HG02610 (cell line): ENCODE results near the gene MAGI3.
"Not testable (repeated sequence)": the region's sequence is repeated elsewhere in the genome, so short reads cannot be mapped to it uniquely, and the experiment has no call there.

Experiments used
- ATAC-seq: cut with Tn5 transposase; IDR thresholded peaks from one replicate; pipeline ENCODE4 v1.9.1; 2021; ENCODE audit warnings: mild to moderate bottlenecking, moderate library complexity; ENCODE audit not compliant: unreplicated experiment

The MAGI3 gene

DNA sequence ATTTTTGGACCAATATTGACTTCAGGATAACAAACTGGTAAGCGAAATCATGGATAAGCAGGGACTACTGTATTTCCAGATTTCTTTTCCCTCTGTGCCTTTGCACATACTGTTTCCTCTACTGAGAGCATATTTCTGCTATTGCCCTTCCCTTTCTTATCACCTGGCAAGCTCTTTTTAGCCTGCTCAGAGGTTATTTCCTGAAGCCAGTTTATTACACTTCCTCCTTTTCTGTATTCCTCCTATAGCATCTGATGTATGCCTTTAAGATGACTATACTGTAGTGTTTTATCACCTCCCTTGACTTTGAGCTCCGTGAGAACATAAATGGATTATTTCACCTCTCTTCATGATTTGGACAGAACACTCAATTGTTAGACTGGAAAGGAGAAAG lies 49.0 kb downstream of the MAGI3 start:
- no peak for ATAC-seq

DNA sequence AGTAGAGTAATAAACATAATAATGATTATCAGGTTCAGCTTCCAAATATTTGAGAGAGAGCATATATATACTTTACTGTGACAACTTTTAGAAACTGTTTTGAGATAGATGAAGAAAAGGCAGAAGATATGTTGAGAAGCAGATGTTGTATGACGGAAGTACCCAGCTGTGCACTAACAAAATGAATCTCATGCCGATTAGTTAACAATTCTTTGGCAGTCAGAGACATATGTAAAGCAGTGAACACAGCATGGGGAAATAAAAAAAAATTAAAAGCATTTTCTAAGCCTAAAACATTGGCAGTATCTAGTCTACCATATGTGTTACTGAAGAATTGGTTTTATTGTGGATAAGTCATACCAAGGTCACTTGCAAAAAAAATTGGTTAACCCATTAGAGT lies 51.8 kb downstream of the MAGI3 start:
- no peak for ATAC-seq

DNA sequence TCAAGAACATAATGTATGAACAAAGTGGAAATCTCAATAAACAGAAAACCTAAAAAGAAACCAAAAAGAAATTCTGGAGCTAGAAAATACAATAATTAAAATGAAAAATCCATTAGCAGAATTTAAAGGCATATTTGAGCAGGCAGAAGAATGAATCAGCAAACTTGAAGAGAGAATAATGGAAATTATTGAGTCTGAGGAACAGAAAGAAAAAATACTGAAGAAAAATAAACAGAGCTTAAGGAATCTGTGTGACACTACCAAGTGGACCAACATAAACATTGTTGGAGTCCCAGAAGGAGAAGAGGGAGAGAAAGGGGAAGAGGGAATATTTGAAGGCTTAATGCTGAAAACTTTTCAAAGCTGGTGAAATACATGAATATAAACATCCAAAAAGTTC lies 54.5 kb downstream of the MAGI3 start:
- no peak for ATAC-seq

DNA sequence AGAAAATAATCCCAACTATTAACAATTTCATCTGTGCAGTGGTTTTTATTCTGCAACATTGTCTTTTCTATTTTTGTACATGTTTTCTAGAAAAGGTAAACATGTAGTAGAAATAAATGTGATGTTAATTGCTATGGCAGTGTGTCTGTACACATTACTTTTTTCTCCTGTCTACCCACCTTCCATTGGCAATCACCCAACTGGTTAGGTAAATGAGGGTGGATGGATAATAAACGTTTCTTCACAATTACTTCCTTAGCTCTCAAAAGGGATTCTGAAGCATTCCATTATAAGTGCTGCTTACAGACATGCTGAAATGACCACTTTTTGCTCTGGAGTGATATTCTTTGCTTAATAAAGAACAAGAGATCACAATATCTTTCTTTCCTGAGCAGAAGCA lies 61.4 kb downstream of the MAGI3 start:
- ATAC-seq: no peak

DNA sequence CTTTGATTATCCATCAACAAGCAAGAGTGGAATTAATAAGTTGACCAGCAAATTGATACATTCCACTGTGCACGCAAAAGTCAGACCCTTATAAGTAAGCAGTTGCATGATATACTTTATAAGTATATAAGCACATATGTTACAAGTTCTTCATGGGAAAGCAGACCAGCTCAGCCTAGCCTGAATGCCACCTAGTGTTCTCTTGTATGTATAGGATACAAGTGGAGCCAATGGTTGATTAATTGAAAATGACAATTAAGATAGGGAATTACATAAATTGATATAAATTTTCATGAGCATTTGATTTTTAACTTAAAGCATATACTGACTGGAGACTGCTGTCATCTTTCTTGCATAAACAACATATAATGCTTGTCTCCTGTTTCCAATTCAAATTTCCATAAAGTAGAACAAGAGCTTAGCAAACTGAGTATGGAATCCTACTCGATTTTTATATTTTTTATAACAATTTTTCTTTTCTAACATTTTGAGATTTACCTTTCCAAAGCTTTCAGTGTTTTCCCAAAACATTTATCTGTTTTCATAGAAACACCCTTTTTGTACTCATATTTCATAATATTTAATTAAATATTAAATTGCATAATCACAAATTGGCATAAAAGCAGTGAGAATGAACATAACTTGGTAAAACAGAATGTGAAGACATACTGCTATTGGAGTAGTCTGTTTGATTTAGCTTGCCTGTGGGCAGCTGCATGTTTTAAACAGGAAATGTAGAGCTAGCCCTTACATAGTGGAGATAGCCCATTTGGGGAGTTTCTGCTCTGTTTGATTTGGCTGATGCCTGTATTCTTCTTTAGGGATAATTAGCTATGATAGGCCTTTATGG lies 62.8 kb downstream of the MAGI3 start:
- no peak for ATAC-seq

DNA sequence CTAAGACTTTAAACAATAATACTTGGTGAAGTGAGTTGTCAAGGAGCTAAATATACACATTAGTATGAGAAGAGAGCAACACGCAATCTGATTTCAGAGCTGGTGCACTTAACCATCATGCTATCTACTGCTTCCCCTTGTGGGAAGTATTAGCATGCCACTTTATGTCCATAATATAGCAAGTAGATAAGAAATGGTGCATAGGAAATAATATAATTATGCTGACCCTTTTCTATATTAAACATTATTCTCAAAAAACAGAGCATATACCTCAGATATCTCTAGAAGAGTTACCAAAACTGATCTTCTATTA lies 63.4 kb downstream of the MAGI3 start:
- ATAC-seq: no peak

DNA sequence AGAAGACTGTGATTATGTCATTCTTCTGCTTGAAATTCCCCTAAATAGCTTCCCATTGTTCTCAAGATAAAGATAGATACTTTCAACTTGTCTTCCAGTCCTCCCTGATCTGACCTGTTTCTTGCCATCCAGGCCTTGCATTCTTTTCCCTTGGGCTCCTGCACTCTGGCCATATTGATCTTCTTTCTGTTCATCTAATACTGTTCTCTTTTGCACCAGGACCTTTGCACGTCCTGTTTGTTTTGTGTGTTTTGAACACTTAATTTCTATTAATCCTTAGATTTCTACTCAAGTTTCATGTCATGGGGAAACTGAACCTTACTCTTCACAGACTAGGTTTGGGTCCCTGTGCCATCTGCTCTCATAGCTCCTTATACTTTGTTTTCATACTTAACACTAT lies 65.1 kb downstream of the MAGI3 start:
- ATAC-seq: no peak

DNA sequence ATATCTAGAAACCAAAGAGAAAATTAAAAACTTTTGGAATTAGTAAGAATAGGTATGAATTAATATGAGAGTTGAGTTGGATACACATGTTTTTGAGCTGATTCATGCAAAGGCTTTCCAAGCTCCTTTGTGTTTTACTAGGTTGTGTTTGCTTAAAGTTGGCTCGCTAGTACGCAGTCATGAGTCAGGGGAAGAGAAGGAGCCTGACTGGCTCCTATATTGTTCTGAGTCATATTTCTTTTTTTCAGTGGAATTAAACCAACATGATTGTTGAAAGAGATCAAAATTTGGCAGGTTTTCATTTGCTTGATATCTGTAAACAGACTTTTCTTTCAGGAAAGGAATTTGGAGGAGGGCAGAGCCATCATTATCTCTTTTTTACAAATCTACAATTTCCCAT lies 66.7 kb downstream of the MAGI3 start:
- ATAC-seq: no peak

DNA sequence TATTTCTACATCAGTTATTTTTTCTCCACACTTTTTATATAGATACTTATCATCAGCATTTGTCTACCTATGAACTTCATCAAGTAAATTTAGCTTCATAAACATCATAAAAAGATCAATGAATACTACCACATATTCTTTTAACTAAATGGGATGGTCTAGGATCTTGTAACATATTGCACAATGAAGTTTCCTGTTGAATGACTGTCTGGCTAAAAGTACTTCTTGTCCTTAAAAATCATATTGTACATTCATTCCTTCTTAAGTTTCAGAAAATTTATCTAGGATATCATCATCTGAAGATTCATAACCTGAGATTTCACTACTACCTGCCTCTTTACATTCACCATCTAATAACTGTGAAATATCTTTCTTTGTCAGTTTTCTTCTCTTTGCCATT lies 69.0 kb downstream of the MAGI3 start:
- ATAC-seq: no peak

DNA sequence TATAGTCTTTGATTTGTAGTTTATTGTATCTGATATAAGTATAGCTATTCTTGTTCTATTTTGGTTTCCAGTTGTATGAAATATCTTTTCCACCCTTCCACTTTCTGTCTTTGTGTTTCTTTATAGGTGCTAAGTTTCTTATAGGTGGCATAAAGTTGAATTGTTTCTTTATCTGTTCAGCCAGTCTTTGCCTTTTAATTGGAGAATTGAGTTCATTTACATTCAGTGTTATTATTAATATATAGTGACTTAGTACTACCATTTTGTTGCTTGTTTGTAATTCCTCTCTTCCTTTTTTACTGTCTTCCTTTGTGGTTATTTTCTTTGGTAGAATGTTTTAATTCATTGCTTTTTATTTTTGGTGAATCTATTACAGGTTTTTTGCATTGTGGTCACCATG lies 77.7 kb downstream of the MAGI3 start:
- no peak for ATAC-seq

DNA sequence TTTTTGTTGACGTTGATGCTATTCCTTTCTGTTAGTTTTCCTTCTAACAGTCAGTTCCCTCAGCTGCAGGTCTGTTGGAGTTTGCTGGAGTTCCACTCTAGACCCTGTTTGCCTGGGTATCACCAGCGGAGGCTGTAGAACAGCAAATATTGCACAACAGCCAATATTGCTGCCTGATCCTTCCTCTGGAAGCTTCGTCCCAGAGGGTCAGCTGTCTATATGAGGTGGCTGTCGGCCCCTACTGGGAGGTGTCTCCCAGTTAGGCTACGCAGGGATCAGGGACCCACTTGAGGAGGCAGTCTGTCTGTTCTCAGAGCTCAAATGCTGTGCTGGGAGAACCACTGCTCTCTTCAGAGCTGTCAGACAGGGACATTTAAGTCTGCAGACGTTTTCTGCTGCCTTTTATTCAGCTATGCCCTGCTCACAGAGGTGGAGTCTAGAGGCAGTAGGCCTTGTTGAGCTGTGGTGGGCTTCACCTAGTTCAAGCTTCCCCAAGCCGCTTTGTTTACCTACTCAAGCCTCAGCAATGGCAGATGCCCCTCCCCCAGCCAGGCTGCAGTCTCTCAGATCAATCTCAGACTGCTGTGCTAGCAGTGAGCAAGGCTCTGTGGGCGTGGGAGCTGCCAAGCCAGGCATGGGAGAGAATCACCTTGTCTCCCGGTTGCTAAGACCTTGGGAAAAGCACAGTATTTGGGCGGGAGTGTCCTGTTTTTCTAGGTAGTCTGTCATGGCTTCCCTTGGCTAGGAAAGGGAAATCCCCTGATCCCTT lies 88.3 kb downstream of the MAGI3 start:
- not testable (repeated sequence) for ATAC-seq

DNA sequence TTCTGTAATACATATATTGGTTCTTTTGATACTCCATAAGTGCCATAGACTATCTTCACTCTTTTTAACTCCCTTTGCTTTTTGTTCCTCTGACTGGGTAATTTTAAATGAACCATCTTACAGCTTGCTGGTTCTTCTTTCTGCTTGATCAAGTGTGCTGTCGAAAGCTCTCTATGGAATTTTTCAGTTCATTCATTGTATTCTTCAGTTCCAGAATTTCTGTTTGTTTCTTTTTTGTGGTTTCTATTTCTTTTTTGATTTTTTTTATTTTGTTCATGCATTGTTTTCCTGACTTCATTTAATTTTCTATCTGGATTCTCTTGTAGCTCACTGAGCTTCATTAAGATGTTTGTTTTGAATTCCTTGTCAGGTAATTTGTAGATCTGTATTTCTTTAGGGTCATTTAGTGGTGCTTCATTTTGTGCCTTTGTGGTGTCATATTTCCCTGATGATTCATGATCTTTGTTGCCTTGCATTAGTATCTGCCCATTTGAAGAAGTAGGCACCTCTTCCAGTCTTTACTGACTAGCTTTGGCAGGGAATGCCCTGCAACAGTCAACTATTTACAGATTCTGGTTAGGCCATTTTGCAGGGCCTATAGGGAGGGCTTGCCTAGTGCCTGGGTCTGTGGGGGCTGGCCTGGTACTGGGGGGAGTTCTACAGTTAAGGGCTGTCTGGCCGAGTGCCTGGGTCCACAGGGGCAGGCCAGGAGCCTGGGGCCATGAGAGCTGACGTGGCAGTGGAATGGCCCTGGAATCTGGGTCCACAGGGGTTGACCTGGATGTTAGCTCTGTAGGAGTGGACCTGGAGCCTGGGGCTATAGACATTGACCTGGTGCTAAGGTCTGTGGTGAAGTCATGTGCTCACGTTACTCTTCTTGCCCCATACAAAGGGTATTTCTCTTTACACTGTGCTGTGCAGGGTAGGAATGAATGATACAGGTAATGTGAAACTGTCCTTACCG lies 89.7 kb downstream of the MAGI3 start:
- no peak for ATAC-seq

DNA sequence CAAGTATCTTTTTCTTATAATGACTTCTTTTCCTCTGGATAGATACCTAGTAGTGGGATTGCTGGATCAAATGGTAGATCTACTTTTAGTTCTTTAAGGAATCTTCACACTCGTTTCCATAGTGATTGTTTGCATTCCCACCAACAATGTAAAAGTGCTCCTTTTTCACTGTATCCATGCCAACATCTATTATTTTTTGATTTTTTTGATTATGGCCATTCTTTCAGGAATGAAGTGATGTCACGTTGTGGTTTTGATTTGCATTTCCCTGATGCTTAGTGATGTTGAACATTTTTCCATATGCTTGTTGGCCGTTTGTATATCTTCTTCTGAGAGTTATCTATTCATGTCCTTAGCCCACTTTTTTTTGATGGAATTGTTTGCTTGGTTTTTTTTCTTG lies 94.8 kb downstream of the MAGI3 start:
- ATAC-seq: not testable (repeated sequence)

DNA sequence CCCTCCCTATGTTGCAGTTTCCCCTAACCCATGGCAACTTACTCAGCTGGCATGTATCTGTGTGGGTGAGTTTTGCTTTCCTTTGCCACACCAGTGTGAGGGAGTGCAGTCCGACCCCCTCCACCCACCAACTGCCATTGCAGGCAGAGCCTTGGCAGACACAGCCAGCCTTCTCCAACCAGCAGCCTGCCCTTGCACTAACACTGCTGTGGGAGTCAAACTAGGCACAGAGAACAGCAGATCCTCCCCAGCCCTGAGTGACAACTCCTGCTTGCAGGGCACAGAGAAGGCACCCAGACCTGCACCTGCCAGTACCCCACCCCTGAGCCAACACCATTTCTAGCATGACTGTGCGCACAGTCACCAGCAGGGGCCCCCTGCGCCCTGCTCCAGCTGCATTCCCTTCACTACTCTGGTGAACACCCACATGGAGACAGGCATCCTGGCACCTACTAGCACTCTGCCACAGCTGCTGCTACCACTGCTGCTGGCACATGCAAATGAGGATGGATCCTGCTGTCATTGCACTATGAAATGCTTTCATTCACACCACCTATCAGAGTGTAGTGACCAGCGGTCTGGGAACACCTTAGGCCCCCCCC lies 98.4 kb downstream of the MAGI3 start:
- no peak for ATAC-seq

DNA sequence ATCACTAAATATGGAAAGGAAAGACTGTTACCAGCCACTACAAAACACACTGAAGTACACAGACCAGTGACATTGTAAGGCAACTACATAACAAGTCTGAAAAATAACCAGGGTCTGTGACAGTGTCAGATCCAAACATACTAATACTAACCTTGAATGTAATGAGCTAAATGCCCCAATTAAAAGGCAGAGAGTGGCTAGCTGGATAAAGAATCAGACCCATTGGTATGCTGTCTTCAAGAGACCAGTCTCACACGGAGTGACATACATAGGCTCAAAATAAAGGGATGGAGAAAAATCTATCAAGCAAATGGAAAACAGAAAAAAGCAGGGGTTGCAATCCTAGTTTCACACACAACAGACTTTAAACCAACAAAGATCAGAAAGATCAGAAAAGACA lies 100.1 kb downstream of the MAGI3 start:
- no peak for ATAC-seq

DNA sequence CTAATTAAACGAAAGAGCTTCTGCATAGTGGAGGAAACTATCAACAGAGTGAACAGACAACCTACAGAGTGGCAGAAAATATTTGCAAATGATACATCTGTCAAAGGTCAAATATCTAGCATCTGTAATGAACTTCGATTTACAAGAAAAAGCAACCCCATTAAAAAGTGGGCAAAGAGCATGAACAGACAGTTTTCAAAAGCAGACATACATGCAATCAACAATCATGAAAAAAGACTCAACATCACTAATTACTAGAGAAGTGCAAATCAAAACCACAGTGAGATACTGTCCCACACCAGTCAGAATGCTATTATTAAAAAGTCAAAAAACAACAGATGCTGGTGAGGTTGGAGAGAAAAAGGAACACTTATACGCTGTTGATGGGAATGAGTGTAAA lies 103.2 kb downstream of the MAGI3 start:
- ATAC-seq: no peak

DNA sequence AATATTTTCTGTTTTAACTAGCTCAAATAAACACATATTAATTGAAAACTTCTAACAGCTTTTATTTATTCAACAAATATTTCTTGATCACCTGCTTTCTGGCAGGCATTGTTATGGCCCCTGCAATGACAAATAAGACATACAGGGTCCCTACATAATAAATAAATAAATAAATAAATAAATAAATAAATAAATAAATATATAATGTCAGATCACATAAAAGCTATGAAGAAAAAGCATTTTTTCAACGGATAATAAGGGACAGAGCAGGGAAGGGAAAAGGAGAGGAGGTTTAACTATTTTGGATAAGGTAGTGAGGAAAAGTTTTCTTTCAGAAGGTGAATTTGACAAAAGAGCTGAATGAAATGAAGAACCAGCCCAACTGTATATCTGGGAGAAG lies 115.0 kb downstream of the MAGI3 start:
- no peak for ATAC-seq

DNA sequence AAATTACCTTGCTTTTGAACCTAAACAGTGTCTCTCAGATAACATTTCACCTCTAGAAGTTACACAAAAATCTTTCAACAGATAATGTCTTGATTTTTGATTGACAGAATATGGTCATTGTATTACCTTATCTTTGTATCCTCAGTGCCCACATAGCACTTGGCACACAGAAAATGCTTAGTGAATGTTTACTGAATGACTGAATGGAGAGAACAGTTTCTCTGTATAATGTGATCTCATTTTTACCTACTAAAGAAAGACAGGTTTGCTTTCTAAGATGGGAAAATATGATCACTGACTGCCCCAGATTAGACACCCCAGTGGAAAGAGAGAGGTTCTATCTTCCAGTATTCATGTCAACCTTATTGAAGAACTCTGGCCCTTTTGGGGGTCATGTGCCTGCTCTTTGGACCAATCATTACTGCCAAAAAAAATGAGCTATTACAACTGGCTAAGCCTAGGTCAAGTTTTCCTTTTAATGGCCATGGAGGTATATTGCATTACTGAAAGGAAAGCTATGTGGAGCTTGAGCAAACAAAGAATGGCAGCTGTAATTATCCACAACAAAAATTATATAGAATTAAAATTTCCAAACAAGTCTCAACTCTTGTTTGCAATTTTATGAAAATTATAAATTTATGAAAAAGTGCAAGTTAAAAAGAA lies 117.4 kb downstream of the MAGI3 start:
- no peak for ATAC-seq

DNA sequence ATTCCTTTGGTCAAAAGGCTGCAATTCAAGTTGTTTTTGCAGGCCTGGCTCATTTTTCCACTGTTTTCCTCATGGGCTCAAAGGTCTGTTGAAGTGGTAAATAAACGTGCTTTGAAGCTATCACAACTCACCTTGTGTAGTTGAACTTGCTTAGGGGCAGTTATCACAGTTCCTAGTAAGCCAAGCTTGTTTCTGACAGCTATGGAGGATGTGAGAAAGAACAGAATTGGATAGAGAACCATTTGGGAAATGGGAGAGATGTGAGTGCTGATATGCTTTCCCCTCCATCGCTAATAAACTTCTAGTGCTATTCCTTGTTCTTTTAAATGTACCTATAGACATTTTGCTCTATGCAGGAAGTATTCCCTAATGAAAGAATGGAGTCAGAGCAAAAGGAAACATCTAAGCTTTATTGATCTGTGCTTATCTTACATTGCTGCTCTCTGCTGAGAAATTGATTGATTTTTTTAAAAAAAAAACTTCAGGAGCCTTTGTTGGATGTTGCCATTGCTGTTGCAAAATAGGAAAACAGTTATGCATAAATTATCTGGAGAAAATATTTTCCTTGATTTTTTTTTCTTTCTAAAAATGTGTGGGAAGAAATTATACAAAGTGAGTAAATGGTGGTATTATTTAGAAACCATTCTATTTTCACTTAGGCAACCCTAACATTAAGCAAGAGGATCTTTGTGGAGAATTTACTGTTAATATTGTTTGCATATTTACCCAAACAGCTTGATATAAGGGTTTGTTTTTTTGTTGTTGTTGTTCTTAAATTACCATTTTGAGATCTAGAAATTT lies 118.2 kb downstream of the MAGI3 start:
- no peak for ATAC-seq

DNA sequence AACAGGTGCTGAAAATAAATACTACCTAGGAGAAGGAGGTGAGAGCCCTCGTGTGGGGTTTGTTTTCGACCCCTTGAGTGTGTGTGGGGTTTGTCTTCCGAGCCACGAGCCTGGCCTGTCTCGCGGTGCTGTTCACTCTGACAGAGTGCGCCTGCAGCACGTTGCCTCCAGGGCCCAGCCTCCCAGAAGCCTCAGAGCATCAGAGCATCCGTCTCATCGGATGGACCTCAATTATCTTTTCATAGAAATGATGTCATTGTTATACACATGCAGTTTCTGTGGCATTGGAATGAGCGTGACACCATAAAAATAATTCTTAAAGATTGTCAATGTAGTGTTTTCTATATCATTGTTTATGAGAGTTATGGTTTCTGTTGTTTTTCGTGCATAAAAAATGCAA lies 119.5 kb downstream of the MAGI3 start:
- ATAC-seq: not testable (repeated sequence)
